ENCODE results near the gene TARBP1. TPM values are rescaled to one million over a fixed set of nuclear protein-coding genes. Genes with fewer than 3 reads are reported as not detected.

TARBP1 gene
- total and polyA plus RNA-seq, 2 of the 4 experiments (the other 2 are of a cell fraction) = 10.6 to 17.7 TPM

DNA sequence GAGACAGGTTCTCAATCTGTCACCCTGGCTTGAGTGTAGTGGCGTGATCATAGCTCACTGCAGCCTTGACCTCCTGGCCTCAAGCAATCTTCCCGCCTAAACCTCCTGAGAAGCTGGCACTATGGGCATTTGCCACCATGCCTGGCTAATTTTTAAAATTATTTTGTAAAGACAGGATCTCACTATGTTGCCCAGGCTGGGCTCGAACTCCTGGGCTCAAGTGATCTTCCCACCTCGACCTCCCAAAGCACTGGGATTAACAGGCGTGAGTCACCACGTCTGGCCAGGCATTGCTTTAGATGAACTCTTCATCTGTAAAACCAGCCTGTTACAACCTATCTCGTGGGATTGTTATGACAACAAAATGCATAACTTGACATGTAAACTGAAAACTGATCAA lies 103.3 kb downstream of the TARBP1 start:
- no peak overlapping the region for H2BK5ac ChIP-seq (ENCODE audit: low read depth, low read length, poor library complexity, severe bottlenecking)
- H3K14ac ChIP-seq (replicated peaks; ENCODE audit: low read depth, low read length) = no peak overlapping the region
- no peak overlapping the region for H2BK15ac ChIP-seq (ENCODE audit: low read depth, low read length)
- H3K36me3 ChIP-seq (ENCODE audit: control insufficient read depth, insufficient read depth, low read length) = peaks cover 23% of the 10 kb centered on the region
- TF ChIP-seq, protein P1, sequence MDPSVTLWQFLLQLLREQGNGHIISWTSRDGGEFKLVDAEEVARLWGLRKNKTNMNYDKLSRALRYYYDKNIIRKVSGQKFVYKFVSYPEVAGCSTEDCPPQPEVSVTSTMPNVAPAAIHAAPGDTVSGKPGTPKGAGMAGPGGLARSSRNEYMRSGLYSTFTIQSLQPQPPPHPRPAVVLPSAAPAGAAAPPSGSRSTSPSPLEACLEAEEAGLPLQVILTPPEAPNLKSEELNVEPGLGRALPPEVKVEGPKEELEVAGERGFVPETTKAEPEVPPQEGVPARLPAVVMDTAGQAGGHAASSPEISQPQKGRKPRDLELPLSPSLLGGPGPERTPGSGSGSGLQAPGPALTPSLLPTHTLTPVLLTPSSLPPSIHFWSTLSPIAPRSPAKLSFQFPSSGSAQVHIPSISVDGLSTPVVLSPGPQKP (IDR thresholded peaks at IDR 0.05; ENCODE audit: borderline replicate concordance, low read depth, low read length) = no peak
- TF ChIP-seq RCOR1 (IDR thresholded peaks at IDR 0.05; ENCODE audit: insufficient replicate concordance, low read length) (no peak), RFX5 (IDR thresholded peaks at IDR 0.05; ENCODE audit: low read depth, low read length) (no peak), MAFK (IDR thresholded peaks at IDR 0.05; ENCODE audit: low read depth, low read length) (no peak), RAD21 (IDR thresholded peaks at IDR 0.05; ENCODE audit: low read length) (no peak), NFE2L2 (IDR thresholded peaks at IDR 0.05; ENCODE audit: low read depth, low read length) (no peak), POLR2A (IDR thresholded peaks at IDR 0.05; ENCODE audit: low read depth, low read length) (no peak)
- ATAC-seq (ENCODE audit: low read depth) = no peak
- no peak overlapping the region for H2BK20ac ChIP-seq (ENCODE audit: low read depth, low read length)
- no peak overlapping the region for H2AK5ac ChIP-seq (ENCODE audit: low read depth, low read length)
- H4K91ac ChIP-seq (ENCODE audit: insufficient read depth, low read depth, low read length) = no peak overlapping the region
- 89% methylated on average over 3 of the region's 7 CpGs; no CpG with 5 or more reads in 1 of the 2 experiments for WGBS, 2 experiments (ENCODE audit: extremely low coverage in 2 of 2, insufficient read length in 1 of 2)
- no TSS peak for BruUV-seq (replicated peaks)
- no peak overlapping the region for H3K4me3 ChIP-seq (ENCODE audit: insufficient read depth, low read depth, low read length)
- no peaks in the 10 kb centered on the region for H3K9me3 ChIP-seq (ENCODE audit: control insufficient read depth, insufficient read depth, low read length)
- no peak overlapping the region for H2AK9ac ChIP-seq (replicated peaks; ENCODE audit: low read depth, low read length, poor library complexity)
- H3K56ac ChIP-seq (ENCODE audit: extremely low read depth, insufficient read depth, low read length) = no peak overlapping the region
- dilution Hi-C loops (cut with HindIII; ENCODE audit: low sequenced_read_pairs, unreplicated experiment) = no loop called here
- H3K4ac ChIP-seq (ENCODE audit: low read depth, low read length) = no peak overlapping the region
- CTCF ChIA-PET = no interaction called here
- H3K9ac ChIP-seq (ENCODE audit: low read depth, low read length) = no peak overlapping the region
- no peak overlapping the region for H3K18ac ChIP-seq (ENCODE audit: low read depth, low read length)
- in situ Hi-C loops (cut with MboI; ENCODE audit: low sequenced_read_pairs) = no loop called here
- DNase-seq = no peak
- no peak overlapping the region for H4K5ac ChIP-seq (ENCODE audit: low read depth, low read length)
- H4K8ac ChIP-seq (ENCODE audit: low read depth in 2 of 2, low read length in 2 of 2) = no peak overlapping the region
- H2AFZ ChIP-seq (replicated peaks; ENCODE audit: low read length, poor library complexity) = no peak overlapping the region
- no peaks in the 10 kb centered on the region for H3K27me3 ChIP-seq (ENCODE audit: control insufficient read depth, insufficient read depth, low read length)
- H4K20me1 ChIP-seq (ENCODE audit: insufficient read depth, low read length) = no peaks in the 10 kb centered on the region
- no peak overlapping the region for H3K23ac ChIP-seq (ENCODE audit: low read depth, low read length)
- intact Hi-C loops (cut with micrococcal nuclease) = no loop called here
- no peak overlapping the region for H3K4me2 ChIP-seq (ENCODE audit: low read depth, low read length)
- H3K79me1 ChIP-seq (ENCODE audit: low read depth in 1 of 2, low read length in 2 of 2) = peaks cover 25 to 36% of the 10 kb centered on the region in 2 experiments
- no peak overlapping the region for H3K27ac ChIP-seq (ENCODE audit: insufficient read depth, low read length)
- 0 out of 2 replicates have a peak, but pooled peaks cover 2% of the 10 kb centered on the region for H3K9me1 ChIP-seq (ENCODE audit: insufficient read depth, low read length)
- H2BK120ac ChIP-seq (ENCODE audit: low read depth, low read length) = no peak overlapping the region
- no peaks in the 10 kb centered on the region for H3K4me1 ChIP-seq (ENCODE audit: control insufficient read depth, insufficient read depth, low read length)
- POLR2A ChIA-PET (ENCODE audit: unreplicated experiment) = interaction anchor here (0.5 kb wide), 1 partner anchor 120 kb away, joined by 8 read pairs; no protein-coding TSS in a partner anchor

Data from IMR-90 (cell line).